ENCODE results near the gene LRRC32. TPM values are rescaled to one million over a fixed set of nuclear protein-coding genes. Genes with fewer than 3 reads are reported as not detected.

Gene LRRC32
- total RNA-seq, 1 donor from 2014 or later, result 66.3 TPM

DNA sequence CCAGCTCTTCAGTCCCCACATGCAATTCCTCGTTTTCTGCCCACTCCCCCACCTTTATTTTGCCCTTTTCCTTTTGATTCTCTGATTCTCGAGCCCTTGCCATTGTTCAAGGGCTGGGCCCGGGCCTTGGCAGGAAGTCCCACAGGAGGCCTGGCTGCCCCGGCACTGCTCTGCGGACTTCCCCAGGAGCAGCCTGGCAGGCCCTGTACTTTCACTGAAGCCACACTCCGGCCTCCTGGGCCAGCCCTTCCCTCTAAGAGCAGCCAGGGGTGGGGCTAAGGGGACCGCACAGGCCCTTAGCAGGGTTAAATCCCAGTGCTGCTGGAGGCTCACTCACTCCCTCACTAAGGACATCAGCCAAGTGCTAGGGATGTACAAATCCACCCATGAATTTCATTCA is 4.1 kb downstream of the LRRC32 start:
- H3K9me3 ChIP-seq, result no peaks in the 10 kb centered on the region
- H3K4me3 ChIP-seq, result peak overlapping the region in 1 of 2 donors; percentile 62
- peak overlapping the region; percentile 86 for H3K27ac ChIP-seq
- no peak for DNase-seq (ENCODE audit: extremely low spot score in 2 of 2)
- intact Hi-C loops (cut with DNase I), result no loop called here
- peaks cover 0 to under 1% of the 10 kb centered on the region in 2 donors for H3K36me3 ChIP-seq
- TF ChIP-seq, protein P1, sequence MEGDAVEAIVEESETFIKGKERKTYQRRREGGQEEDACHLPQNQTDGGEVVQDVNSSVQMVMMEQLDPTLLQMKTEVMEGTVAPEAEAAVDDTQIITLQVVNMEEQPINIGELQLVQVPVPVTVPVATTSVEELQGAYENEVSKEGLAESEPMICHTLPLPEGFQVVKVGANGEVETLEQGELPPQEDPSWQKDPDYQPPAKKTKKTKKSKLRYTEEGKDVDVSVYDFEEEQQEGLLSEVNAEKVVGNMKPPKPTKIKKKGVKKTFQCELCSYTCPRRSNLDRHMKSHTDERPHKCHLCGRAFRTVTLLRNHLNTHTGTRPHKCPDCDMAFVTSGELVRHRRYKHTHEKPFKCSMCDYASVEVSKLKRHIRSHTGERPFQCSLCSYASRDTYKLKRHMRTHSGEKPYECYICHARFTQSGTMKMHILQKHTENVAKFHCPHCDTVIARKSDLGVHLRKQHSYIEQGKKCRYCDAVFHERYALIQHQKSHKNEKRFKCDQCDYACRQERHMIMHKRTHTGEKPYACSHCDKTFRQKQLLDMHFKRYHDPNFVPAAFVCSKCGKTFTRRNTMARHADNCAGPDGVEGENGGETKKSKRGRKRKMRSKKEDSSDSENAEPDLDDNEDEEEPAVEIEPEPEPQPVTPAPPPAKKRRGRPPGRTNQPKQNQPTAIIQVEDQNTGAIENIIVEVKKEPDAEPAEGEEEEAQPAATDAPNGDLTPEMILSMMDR (IDR thresholded peaks at IDR 0.05), result no peak
- TF ChIP-seq POLR2AphosphoS5 (IDR thresholded peaks at IDR 0.05; ENCODE audit: insufficient read depth in 1 of 2, low read depth in 1 of 2), result peak in 1 of 2 donors; percentile 44
- peaks cover 50% of the 10 kb centered on the region for H3K4me1 ChIP-seq
- H3K27me3 ChIP-seq, result no peaks in the 10 kb centered on the region

DNA sequence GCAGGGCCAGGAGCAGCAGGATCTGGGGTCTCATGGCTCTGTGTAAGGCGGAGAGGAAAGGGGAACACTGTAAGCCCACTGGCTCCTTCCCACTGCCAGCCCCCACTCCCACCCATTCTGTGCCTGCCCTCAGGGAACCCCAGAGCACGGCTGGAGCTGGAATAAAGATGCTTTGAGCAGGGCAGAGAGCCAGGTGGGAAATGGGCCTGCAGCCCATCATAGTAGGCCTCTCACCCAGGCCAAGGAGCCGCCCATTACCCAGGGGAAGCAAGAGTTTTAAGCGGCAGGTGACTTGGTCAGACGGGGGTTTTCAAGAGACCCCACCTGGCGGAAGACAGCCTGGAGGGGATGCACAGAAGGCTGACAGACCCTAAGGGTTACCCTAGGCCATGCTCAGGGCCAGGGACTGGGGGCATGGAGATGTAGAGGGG is 4.6 kb downstream of the LRRC32 start:
- no peak for DNase-seq (ENCODE audit: extremely low spot score in 2 of 2)
- Histone ChIP-seq H3K4me1 (peaks cover 49% of the 10 kb centered on the region), H3K4me3 (peak overlapping the region in 1 of 2 donors; percentile 62), H3K36me3 (peaks cover 0 to 5% of the 10 kb centered on the region in 2 donors), H3K9me3 (no peaks in the 10 kb centered on the region), H3K27ac (peak overlapping the region; percentile 86), H3K27me3 (no peaks in the 10 kb centered on the region)
- intact Hi-C loops (cut with DNase I), result no loop called here
- TF ChIP-seq, protein P1 (IDR thresholded peaks at IDR 0.05), result no peak
- TF ChIP-seq POLR2A (IDR thresholded peaks at IDR 0.05), result no peak
- TF ChIP-seq POLR2AphosphoS5 (IDR thresholded peaks at IDR 0.05; ENCODE audit: insufficient read depth in 1 of 2, low read depth in 1 of 2), result no peak

DNA sequence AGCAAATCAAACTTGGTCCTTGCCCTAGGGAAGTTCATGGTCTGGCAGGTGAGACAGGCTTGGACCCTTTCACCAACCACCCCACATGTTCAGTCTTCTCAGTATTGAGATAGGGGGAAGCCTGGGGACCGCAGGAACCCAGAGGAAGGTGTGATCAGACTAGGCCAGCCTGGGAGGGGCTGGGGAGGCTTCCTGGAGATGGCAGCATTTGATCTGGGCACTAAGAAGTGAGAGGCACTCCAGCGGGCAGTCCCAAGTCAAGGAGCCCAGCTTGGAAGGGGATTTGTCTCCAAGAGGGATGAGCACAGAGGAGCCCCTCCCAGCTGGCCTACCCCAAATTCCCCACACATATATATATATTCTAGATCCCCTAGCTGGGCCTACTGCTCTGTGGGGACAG is 5.4 kb downstream of the LRRC32 start:
- peaks cover 0 to 13% of the 10 kb centered on the region in 2 donors for H3K36me3 ChIP-seq
- H3K4me3 ChIP-seq, result no peak overlapping the region
- no peak for DNase-seq (ENCODE audit: extremely low spot score in 2 of 2)
- no peaks in the 10 kb centered on the region for H3K27me3 ChIP-seq
- intact Hi-C loops (cut with DNase I), result no loop called here
- H3K9me3 ChIP-seq, result no peaks in the 10 kb centered on the region
- no peak overlapping the region for H3K27ac ChIP-seq
- TF ChIP-seq POLR2AphosphoS5 (IDR thresholded peaks at IDR 0.05; ENCODE audit: insufficient read depth in 1 of 2, low read depth in 1 of 2) (no peak), POLR2A (IDR thresholded peaks at IDR 0.05) (no peak)
- TF ChIP-seq, protein P1 (IDR thresholded peaks at IDR 0.05), result no peak
- peaks cover 41% of the 10 kb centered on the region for H3K4me1 ChIP-seq

DNA sequence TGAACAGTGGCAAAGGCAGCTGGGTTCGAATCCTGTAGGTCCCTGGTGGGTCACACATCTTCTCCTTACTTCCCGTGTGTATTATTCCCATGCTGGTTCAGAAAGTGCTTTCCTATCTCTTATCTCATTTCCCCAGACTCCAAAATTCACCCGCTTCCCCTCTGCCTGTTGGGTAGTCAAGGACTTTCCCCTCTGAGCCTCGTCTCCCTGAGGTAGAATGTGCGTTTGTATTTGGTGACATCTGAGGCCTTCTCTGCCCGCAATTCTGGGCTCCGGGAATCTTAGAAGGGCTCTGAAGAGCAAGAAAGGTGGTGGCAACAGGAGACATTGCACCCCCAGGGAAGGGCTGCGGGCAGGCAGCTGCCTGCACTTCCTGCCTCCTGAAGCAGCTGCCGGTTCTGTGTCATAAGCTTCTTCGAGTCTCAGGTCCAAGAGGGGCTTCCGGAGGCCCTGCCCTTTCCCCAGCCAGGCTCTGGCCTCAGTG is 5.9 kb downstream of the LRRC32 start:
- TF ChIP-seq POLR2A (IDR thresholded peaks at IDR 0.05) (no peak), POLR2AphosphoS5 (IDR thresholded peaks at IDR 0.05; ENCODE audit: insufficient read depth in 1 of 2, low read depth in 1 of 2) (no peak)
- TF ChIP-seq, protein P1 (IDR thresholded peaks at IDR 0.05), result no peak
- Histone ChIP-seq H3K9me3 (no peaks in the 10 kb centered on the region), H3K4me1 (peaks cover 38% of the 10 kb centered on the region), H3K27me3 (no peaks in the 10 kb centered on the region), H3K4me3 (no peak overlapping the region), H3K36me3 (peaks cover 0 to 16% of the 10 kb centered on the region in 2 donors), H3K27ac (no peak overlapping the region)
- intact Hi-C loops (cut with DNase I), result no loop called here
- no peak for DNase-seq (ENCODE audit: extremely low spot score in 2 of 2)

DNA sequence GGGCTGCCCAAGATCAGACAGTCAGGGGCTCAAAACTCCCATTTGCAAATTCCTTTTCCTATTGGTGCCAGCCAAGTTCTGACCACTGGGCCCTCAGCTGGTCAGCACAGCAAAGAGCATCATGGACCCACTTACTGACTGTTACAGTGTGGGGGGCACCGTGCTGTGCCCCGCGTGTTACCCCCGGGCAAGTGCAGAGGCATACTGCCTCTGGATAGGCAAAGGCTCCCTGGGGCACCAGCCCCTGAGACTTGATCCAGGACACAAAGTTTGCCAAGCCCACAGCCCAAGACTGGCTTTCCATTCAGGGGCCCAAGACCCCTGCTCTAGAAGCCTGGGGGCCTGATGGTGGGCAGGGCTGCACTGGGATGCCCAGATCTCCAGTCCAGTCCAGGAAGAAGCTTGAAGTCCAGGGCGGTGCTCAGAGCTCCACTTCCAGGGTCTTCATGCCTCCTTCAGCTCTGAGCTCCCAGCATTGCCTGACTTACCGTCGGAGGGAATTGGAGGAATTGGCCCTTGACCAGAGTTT is 6.6 kb downstream of the LRRC32 start:
- peaks cover 0 to 23% of the 10 kb centered on the region in 2 donors for H3K36me3 ChIP-seq
- no peak for TF ChIP-seq POLR2A (IDR thresholded peaks at IDR 0.05)
- TF ChIP-seq POLR2AphosphoS5 (IDR thresholded peaks at IDR 0.05; ENCODE audit: insufficient read depth in 1 of 2, low read depth in 1 of 2), result no peak
- TF ChIP-seq, protein P1 (IDR thresholded peaks at IDR 0.05), result no peak
- intact Hi-C loops (cut with DNase I), result no loop called here
- no peaks in the 10 kb centered on the region for H3K9me3 ChIP-seq
- H3K4me1 ChIP-seq, result peaks cover 36% of the 10 kb centered on the region
- no peak overlapping the region for H3K27ac ChIP-seq
- H3K4me3 ChIP-seq, result no peak overlapping the region
- no peaks in the 10 kb centered on the region for H3K27me3 ChIP-seq
- no peak for DNase-seq (ENCODE audit: extremely low spot score in 2 of 2)

Measured in vagina (tissue), 2 donors.